ENCODE results near the gene NAA15.

NAA15 gene

GRCh38 chr4:139295206-139295941 is 5.9 kb upstream of the NAA15 start:
- peak overlapping the region; percentile 88 for H3K4me3 ChIP-seq (ENCODE audit: control insufficient read depth, low read depth, low read length)
- peak; percentile 86 for TF ChIP-seq CTCF (conservative IDR thresholded peaks at IDR 0.05; ENCODE audit: control insufficient read depth, insufficient read depth, low read depth, low read length)
- DNase-seq (ENCODE audit: low read depth), result peak; percentile 88

- H3K4me3 ChIP-seq (ENCODE audit: control insufficient read depth, low read depth, low read length), result peak overlapping the region; percentile 88
- TF ChIP-seq CTCF (conservative IDR thresholded peaks at IDR 0.05; ENCODE audit: control insufficient read depth, insufficient read depth, low read depth, low read length), result no peak
- no peak for DNase-seq (ENCODE audit: low read depth)
Observed at GRCh38 chr4:139295942-139296299, 5.4 kb upstream of the NAA15 start.

GRCh38 chr4:139297001-139297410 is 4.3 kb upstream of the NAA15 start:
- no peak for TF ChIP-seq CTCF (conservative IDR thresholded peaks at IDR 0.05; ENCODE audit: control insufficient read depth, insufficient read depth, low read depth, low read length)
- DNase-seq (ENCODE audit: low read depth), result peak; percentile 59
- H3K4me3 ChIP-seq (ENCODE audit: control insufficient read depth, low read depth, low read length), result no peak overlapping the region

- no peak overlapping the region for H3K4me3 ChIP-seq (ENCODE audit: control insufficient read depth, low read depth, low read length)
- no peak for TF ChIP-seq CTCF (conservative IDR thresholded peaks at IDR 0.05; ENCODE audit: control insufficient read depth, insufficient read depth, low read depth, low read length)
- DNase-seq (ENCODE audit: low read depth), result peak; percentile 17
Observed at GRCh38 chr4:139299536-139299935, 1.8 kb upstream of the NAA15 start.

- peak overlapping the region; percentile 95 for H3K4me3 ChIP-seq (ENCODE audit: control insufficient read depth, low read depth, low read length)
- peak; percentile 73 for DNase-seq (ENCODE audit: low read depth)
- TF ChIP-seq CTCF (conservative IDR thresholded peaks at IDR 0.05; ENCODE audit: control insufficient read depth, insufficient read depth, low read depth, low read length), result no peak
Observed at GRCh38 chr4:139300431-139301112, 733 bp upstream of the NAA15 start.

- peak within 1 kb of the TSS; percentile 95 for H3K4me3 ChIP-seq (ENCODE audit: control insufficient read depth, low read depth, low read length)
- TF ChIP-seq CTCF (conservative IDR thresholded peaks at IDR 0.05; ENCODE audit: control insufficient read depth, insufficient read depth, low read depth, low read length), result peak; percentile 5
- peak; percentile 36 for DNase-seq (ENCODE audit: low read depth)
Observed at GRCh38 chr4:139301821-139302611, 711 bp downstream of the NAA15 start, which contains the start of gene NDUFC1. Gene NDUFC1 (minus strand): TSS chr4:139302477. CDS start chr4:139295798, 6,679 bp downstream.
